DOHH2 (cell line): ENCODE measurements around the gene TSPYL1.

ENCODE experiments used
- H3F3A ChIP-seq: fragments of 200-600 bp; sonication (generic), shearing (Covaris generic); 2 replicates; pipeline ENCODE4 v1.6.0; 2016; ENCODE audit warnings: antibody characterized with exemption, mild to moderate bottlenecking; ENCODE audit not compliant: control insufficient read depth, insufficient read depth
- H3K27ac ChIP-seq: fragments of 200-600 bp; sonication (generic); 2 replicates; pipeline ENCODE4 v1.5.1; 2014; ENCODE audit warnings: low read depth, mild to moderate bottlenecking, low read length, moderate library complexity
- H3K27me3 ChIP-seq: fragments of 200-600 bp; sonication (generic); 2 replicates; pipeline ENCODE4 v1.6.1; 2014; ENCODE audit warnings: mild to moderate bottlenecking, low read length, mixed read lengths; ENCODE audit not compliant: control insufficient read depth
- H3K36me3 ChIP-seq: fragments of 200-600 bp; sonication (generic); 2 replicates; pipeline ENCODE4 v1.6.1; 2014; ENCODE audit warnings: mild to moderate bottlenecking, low read length, moderate library complexity, mixed read lengths; ENCODE audit not compliant: control insufficient read depth
- H3K4me1 ChIP-seq: fragments of 200-600 bp; sonication (generic); 2 replicates; pipeline ENCODE4 v1.6.1; 2014; ENCODE audit warnings: mild to moderate bottlenecking, low read length, mixed read lengths; ENCODE audit not compliant: control insufficient read depth
- H3K4me2 ChIP-seq: fragments of 200-600 bp; sonication (generic); 2 replicates; pipeline ENCODE4 v1.6.0; 2014; ENCODE audit warnings: mild to moderate bottlenecking, low read length, moderate library complexity
- H3K4me3 ChIP-seq: fragments of 200-600 bp; sonication (generic); 2 replicates; pipeline ENCODE4 v1.5.1; 2014; ENCODE audit warnings: mild to moderate bottlenecking, low read length, mixed read lengths
- H3K79me2 ChIP-seq: fragments of 200-600 bp; sonication (generic); 2 replicates; pipeline ENCODE4 v1.6.1; 2014; ENCODE audit warnings: mild to moderate bottlenecking, low read length, mixed read lengths; ENCODE audit not compliant: control insufficient read depth
- H3K9me2 ChIP-seq: fragments of 200-600 bp; sonication (generic); replicated peaks from 2 replicates; pipeline ENCODE4 v1.6.1; 2014; ENCODE audit warnings: mild to moderate bottlenecking, low read length, mixed read lengths; ENCODE audit not compliant: control insufficient read depth
- H3K9me3 ChIP-seq: fragments of 200-600 bp; sonication (generic); 2 replicates; pipeline ENCODE4 v1.6.1; 2014; ENCODE audit warnings: antibody characterized with exemption, low read length, mixed read lengths; ENCODE audit not compliant: control insufficient read depth, insufficient read depth
- H4K20me1 ChIP-seq: fragments of 200-600 bp; sonication (generic); 2 replicates; pipeline ENCODE4 v1.6.0; 2014; ENCODE audit warnings: low read depth, mild to moderate bottlenecking, antibody characterized with exemption, low read length, moderate library complexity; ENCODE audit not compliant: control insufficient read depth, insufficient read depth
- CTCF ChIP-seq: fragments of 200-600 bp; sonication (generic); IDR thresholded peaks from one replicate; pipeline ENCODE4 v1.5.1; 2014; ENCODE audit warnings: antibody characterized with exemption, mild to moderate bottlenecking, low read depth, low read length; ENCODE audit not compliant: poor library complexity, severe bottlenecking
- EZH2phosphoT487 ChIP-seq: fragments of 200-600 bp; sonication (generic); IDR thresholded peaks from 2 replicates; pipeline ENCODE4 v1.6.1; 2017; ENCODE audit warnings: borderline replicate concordance, mild to moderate bottlenecking, antibody characterized with exemption, low read length, moderate library complexity, mixed read lengths

TSPYL1 gene

GRCh38 chr6:116244284-116244683, 35.4 kb downstream of the TSPYL1 start:
- no peak overlapping the region for H3K27ac ChIP-seq
- H3K9me2 ChIP-seq: no peaks in the 10 kb centered on the region
- H3K79me2 ChIP-seq: no peaks in the 10 kb centered on the region
- no peaks in the 10 kb centered on the region for H3K4me1 ChIP-seq
- no peaks in the 10 kb centered on the region for H3F3A ChIP-seq
- H3K4me2 ChIP-seq: no peak overlapping the region
- H3K36me3 ChIP-seq: no peaks in the 10 kb centered on the region
- TF ChIP-seq CTCF (no peak), EZH2phosphoT487 (no peak)
- no peaks in the 10 kb centered on the region for H3K27me3 ChIP-seq
- H3K9me3 ChIP-seq: no peaks in the 10 kb centered on the region
- no peak overlapping the region for H3K4me3 ChIP-seq
- H4K20me1 ChIP-seq: no peaks in the 10 kb centered on the region

- no peak for TF ChIP-seq EZH2phosphoT487
- TF ChIP-seq CTCF: no peak
Measured at GRCh38 chr6:116239856-116240255, 39.9 kb downstream of the TSPYL1 start.

GRCh38 chr6:116239256-116239655, 40.5 kb downstream of the TSPYL1 start:
- no peak for TF ChIP-seq CTCF
- no peak for TF ChIP-seq EZH2phosphoT487
- no peaks in the 10 kb centered on the region for H4K20me1 ChIP-seq
- no peaks in the 10 kb centered on the region for H3K4me1 ChIP-seq

More at GRCh38 chr6:116239856-116240255, 39.9 kb downstream of the TSPYL1 start:
- Histone ChIP-seq H3K9me2 (no peaks in the 10 kb centered on the region), H3K4me1 (no peaks in the 10 kb centered on the region), H3K36me3 (no peaks in the 10 kb centered on the region), H3K9me3 (no peaks in the 10 kb centered on the region), H3K27ac (no peak overlapping the region), H3K79me2 (no peaks in the 10 kb centered on the region), H3K27me3 (no peaks in the 10 kb centered on the region), H3K4me3 (no peak overlapping the region), H3F3A (no peaks in the 10 kb centered on the region), H4K20me1 (no peaks in the 10 kb centered on the region), H3K4me2 (no peak overlapping the region)

GRCh38 chr6:116238083-116238482, 41.6 kb downstream of the TSPYL1 start:
- H3K9me2 ChIP-seq: no peaks in the 10 kb centered on the region
- H4K20me1 ChIP-seq: no peaks in the 10 kb centered on the region
- no peaks in the 10 kb centered on the region for H3K27me3 ChIP-seq
- no peaks in the 10 kb centered on the region for H3K36me3 ChIP-seq
- no peak for TF ChIP-seq EZH2phosphoT487
- TF ChIP-seq CTCF: no peak
- H3K4me3 ChIP-seq: no peak overlapping the region
- no peaks in the 10 kb centered on the region for H3K9me3 ChIP-seq
- no peak overlapping the region for H3K4me2 ChIP-seq
- no peaks in the 10 kb centered on the region for H3F3A ChIP-seq
- no peak overlapping the region for H3K27ac ChIP-seq
- no peaks in the 10 kb centered on the region for H3K79me2 ChIP-seq
- no peaks in the 10 kb centered on the region for H3K4me1 ChIP-seq

More at GRCh38 chr6:116239256-116239655, 40.5 kb downstream of the TSPYL1 start:
- H3K4me3 ChIP-seq: no peak overlapping the region
- H3K36me3 ChIP-seq: no peaks in the 10 kb centered on the region
- no peaks in the 10 kb centered on the region for H3K79me2 ChIP-seq
- no peaks in the 10 kb centered on the region for H3K27me3 ChIP-seq
- H3K27ac ChIP-seq: no peak overlapping the region
- H3F3A ChIP-seq: no peaks in the 10 kb centered on the region
- H3K9me3 ChIP-seq: no peaks in the 10 kb centered on the region
- no peaks in the 10 kb centered on the region for H3K9me2 ChIP-seq
- no peak overlapping the region for H3K4me2 ChIP-seq
